Tibial artery (tissue), 4 donors: ENCODE results near the gene BRF1.

ENCODE experiments used
- DNase-seq, 2 donors: peaks; one replicate each; pipeline ENCODE4 v3.0.0-alpha.2; 2019
- H3K27ac ChIP-seq, 2 donors: fragments of 200-600 bp; sonication (generic) in 1 of 2; 1 replicate in 1 of 2; 2 replicates in 1 of 2; pipeline ENCODE4 v1.5.1; 2018 to 2019; ENCODE audit warnings: mild to moderate bottlenecking in 1 of 2
- H3K27me3 ChIP-seq, 2 donors: fragments of 200-600 bp; sonication (generic) in 1 of 2; one replicate each; pipeline versions ENCODE4 v1.5.1 to v1.6.0; 2016 to 2019
- H3K36me3 ChIP-seq, 3 donors: fragments of 200-600 bp; sonication (generic) in 2 of 3; one replicate each; pipeline ENCODE4 v1.5.1; 2016 to 2019; ENCODE audit warnings: mild to moderate bottlenecking in 2 of 3
- H3K4me1 ChIP-seq, 4 donors: fragments of 200-600 bp; sonication (generic) in 2 of 4; 1 replicate in 3 of 4; 2 replicates in 1 of 4; pipeline ENCODE4 v1.5.1; 2016 to 2019
- H3K4me3 ChIP-seq, 2 donors: fragments of 200-600 bp; sonication (generic) in 1 of 2; 1 replicate in 1 of 2; 2 replicates in 1 of 2; pipeline ENCODE4 v1.5.1; 2018 to 2019; ENCODE audit warnings: mild to moderate bottlenecking in 2 of 2
- H3K9me3 ChIP-seq, 3 donors: fragments of 200-600 bp; sonication (generic) in 1 of 3; one replicate each; pipeline ENCODE4 v1.5.1; 2016 to 2019
- intact Hi-C: fragments of 100-400 bp; cut with DNase I; formaldehyde crosslinking; loops from one replicate; pipeline ENCODE4 v1.15.0; 2023; ENCODE audit warnings: low total_unique reads
- TF ChIP-seq, protein P1 (sequence below), 2 experiments: fragments of 200-600 bp in 1 of 2; fragments of 450-650 bp in 1 of 2; IDR thresholded peaks; one replicate each; pipeline ENCODE4 v1.5.1; 2017 to 2019; ENCODE audit warnings: antibody characterized with exemption in 2 of 2, mild to moderate bottlenecking in 1 of 2, moderate library complexity in 1 of 2

Gene BRF1

GRCh38 chr14:105182296-105183020 lies 118.3 kb downstream of the BRF1 start:
- peaks cover 0 to 22% (median 4%) of the 10 kb centered on the region in 4 donors for H3K4me1 ChIP-seq
- H3K9me3 ChIP-seq, result no peaks in the 10 kb centered on the region
- H3K27ac ChIP-seq, result no peak overlapping the region
- H3K36me3 ChIP-seq, result no peaks in the 10 kb centered on the region
- no peak for DNase-seq
- intact Hi-C loops, result no loop called here
- H3K4me3 ChIP-seq, result no peak overlapping the region
- TF ChIP-seq, protein P1, sequence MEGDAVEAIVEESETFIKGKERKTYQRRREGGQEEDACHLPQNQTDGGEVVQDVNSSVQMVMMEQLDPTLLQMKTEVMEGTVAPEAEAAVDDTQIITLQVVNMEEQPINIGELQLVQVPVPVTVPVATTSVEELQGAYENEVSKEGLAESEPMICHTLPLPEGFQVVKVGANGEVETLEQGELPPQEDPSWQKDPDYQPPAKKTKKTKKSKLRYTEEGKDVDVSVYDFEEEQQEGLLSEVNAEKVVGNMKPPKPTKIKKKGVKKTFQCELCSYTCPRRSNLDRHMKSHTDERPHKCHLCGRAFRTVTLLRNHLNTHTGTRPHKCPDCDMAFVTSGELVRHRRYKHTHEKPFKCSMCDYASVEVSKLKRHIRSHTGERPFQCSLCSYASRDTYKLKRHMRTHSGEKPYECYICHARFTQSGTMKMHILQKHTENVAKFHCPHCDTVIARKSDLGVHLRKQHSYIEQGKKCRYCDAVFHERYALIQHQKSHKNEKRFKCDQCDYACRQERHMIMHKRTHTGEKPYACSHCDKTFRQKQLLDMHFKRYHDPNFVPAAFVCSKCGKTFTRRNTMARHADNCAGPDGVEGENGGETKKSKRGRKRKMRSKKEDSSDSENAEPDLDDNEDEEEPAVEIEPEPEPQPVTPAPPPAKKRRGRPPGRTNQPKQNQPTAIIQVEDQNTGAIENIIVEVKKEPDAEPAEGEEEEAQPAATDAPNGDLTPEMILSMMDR (IDR thresholded peaks at IDR 0.05), result no peak
- peaks cover 0 to 54% of the 10 kb centered on the region in 2 donors for H3K27me3 ChIP-seq

DNA sequence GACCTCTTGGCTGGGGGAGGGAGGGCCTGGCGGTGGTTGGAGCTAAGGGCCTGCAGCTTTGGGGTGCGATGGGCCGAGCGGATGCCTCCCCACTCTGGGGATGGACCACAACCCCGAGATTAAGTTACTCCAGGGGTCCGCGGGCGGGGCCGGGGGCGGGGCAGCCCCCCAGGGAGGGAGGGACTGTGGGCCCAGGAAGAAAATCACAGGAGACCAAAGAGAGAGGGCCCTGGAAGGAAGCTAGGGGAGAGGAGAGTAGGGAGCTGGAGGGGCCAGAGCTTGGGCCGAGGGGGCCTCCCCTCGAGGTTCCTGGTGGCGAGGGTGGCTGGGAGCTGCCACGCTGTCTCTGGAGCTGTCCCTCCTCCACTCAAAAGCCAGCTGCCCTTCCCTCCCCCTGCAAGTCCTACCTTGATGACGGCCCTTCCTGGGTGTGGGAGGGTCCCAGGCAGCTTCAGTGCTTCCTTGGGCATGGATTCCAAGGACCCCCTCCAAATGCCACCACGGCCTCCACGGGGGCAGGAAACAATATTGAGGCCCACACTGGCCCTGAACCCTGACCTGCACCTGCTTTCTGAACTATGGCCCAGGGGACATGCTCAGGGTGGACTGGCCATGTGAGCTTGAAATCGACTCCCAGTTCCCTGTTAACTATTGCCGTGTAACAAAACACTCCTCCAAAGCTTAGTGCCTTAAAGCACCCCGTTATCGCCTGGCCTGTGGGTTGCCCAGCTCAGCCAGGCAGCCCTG lies 119.1 kb downstream of the BRF1 start:
- Histone ChIP-seq H3K4me3 (peak overlapping the region; percentile 48 to 52), H3K27me3 (peaks cover 0 to 52% of the 10 kb centered on the region in 2 donors), H3K4me1 (peaks cover 0 to 22% (median 4%) of the 10 kb centered on the region in 4 donors), H3K27ac (no peak overlapping the region), H3K9me3 (no peaks in the 10 kb centered on the region), H3K36me3 (no peaks in the 10 kb centered on the region)
- intact Hi-C loops, result no loop called here
- TF ChIP-seq, protein P1 (IDR thresholded peaks at IDR 0.05), result no peak
- DNase-seq, result no peak

DNA sequence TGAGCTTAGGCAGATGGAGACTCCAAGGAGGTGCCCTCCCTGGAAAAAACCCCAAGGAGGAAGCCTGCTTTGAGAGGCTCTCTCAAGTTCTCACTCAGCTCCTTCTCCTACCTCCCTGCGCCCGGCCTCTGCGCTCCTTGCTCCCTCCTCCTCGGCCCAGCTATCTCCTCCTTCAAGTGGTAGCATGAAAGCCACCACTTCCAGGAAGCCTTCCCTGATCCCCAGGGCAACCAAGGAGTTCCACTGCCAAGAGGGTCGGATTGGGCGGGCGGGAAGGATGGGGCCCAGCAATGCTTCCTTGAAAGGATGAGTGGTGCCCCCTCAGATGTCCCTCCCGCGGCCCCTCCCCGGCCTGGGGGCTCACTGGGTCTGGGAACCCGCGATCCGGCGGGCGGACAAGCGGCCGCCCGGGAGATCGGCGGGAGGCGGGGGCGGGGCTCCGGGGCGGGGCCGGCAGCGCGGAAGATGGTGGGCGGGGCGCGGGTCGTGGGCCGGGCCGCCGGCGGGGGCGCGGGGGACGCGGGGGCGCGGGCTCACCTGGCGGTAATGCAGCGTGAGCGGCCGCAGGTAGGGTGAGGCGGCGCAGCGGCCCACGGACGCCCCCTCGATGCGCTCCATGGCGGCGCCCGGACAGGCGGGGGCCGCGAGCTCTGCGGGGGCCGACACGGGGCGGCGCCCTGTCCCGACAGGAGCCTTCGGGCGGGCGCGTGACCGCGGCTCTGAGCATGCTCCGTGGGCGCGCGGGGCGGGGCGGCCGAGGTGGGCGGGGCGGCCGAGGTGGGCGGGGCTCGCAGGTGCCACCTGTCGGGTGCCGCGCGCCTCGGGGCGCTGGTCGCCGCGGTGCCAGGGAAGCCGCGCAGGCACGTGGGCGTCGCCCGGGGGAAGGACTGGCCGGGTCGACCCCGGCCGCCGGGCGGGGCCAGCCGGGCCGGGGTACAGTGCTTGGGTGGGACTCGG lies 119.9 kb downstream of the BRF1 start, which contains the start of gene NUDT14:
Gene NUDT14, minus strand, starts transcription at position 721 of the 957 bp plus-strand sequence. Its CDS starts 103 bp downstream, at position 618.
- Histone ChIP-seq H3K36me3 (peaks cover 0 to 2% (median 0%) of the 10 kb centered on the region in 3 donors), H3K4me1 (peaks cover 0 to 22% (median 4%) of the 10 kb centered on the region in 4 donors), H3K27me3 (peaks cover 0 to 51% of the 10 kb centered on the region in 2 donors), H3K4me3 (peak within 1 kb of the TSS; percentile 48 to 52), H3K27ac (no peak within 1 kb of the TSS), H3K9me3 (no peaks in the 10 kb centered on the region)
- TF ChIP-seq, protein P1 (IDR thresholded peaks at IDR 0.05), result no peak
- intact Hi-C loops, result no loop called here
- DNase-seq, result peak in 1 of 2 donors; percentile 46

- DNase-seq, result no peak
- TF ChIP-seq, protein P1 (IDR thresholded peaks at IDR 0.05), result no peak
- H3K27me3 ChIP-seq, result peaks cover 0 to 39% of the 10 kb centered on the region in 2 donors
- no peak overlapping the region for H3K27ac ChIP-seq
- no peak overlapping the region for H3K4me3 ChIP-seq
- peaks cover 0 to 22% (median 4%) of the 10 kb centered on the region in 4 donors for H3K4me1 ChIP-seq
- intact Hi-C loops, result no loop called here
- no peaks in the 10 kb centered on the region for H3K9me3 ChIP-seq
- peaks cover 0 to 8% (median 0%) of the 10 kb centered on the region in 3 donors for H3K36me3 ChIP-seq
Observed at GRCh38 chr14:105179191-105179590, 121.6 kb downstream of the BRF1 start.

GRCh38 chr14:105178868-105179140 lies 122.0 kb downstream of the BRF1 start:
- TF ChIP-seq, protein P1 (IDR thresholded peaks at IDR 0.05), result no peak
- H3K4me1 ChIP-seq, result peaks cover 0 to 22% (median 4%) of the 10 kb centered on the region in 4 donors
- intact Hi-C loops, result no loop called here

More at GRCh38 chr14:105178868-105179140, 122.0 kb downstream of the BRF1 start:
- peaks cover 0 to 39% of the 10 kb centered on the region in 2 donors for H3K27me3 ChIP-seq
- H3K9me3 ChIP-seq, result no peaks in the 10 kb centered on the region
- no peak for DNase-seq
- peaks cover 0 to 8% (median 0%) of the 10 kb centered on the region in 3 donors for H3K36me3 ChIP-seq
- no peak overlapping the region for H3K4me3 ChIP-seq
- no peak overlapping the region for H3K27ac ChIP-seq
